ENCODE measurements around the gene SMAD6.

- TF ChIP-seq CTCF (IDR thresholded peaks at IDR 0.05) (no peak), POLR2A (IDR thresholded peaks at IDR 0.05) (no peak)
Measured at GRCh38 chr15:66751579-66751978, 49.5 kb downstream of the SMAD6 start.
